ENCODE data around the gene GID8.

GID8 gene

DNA sequence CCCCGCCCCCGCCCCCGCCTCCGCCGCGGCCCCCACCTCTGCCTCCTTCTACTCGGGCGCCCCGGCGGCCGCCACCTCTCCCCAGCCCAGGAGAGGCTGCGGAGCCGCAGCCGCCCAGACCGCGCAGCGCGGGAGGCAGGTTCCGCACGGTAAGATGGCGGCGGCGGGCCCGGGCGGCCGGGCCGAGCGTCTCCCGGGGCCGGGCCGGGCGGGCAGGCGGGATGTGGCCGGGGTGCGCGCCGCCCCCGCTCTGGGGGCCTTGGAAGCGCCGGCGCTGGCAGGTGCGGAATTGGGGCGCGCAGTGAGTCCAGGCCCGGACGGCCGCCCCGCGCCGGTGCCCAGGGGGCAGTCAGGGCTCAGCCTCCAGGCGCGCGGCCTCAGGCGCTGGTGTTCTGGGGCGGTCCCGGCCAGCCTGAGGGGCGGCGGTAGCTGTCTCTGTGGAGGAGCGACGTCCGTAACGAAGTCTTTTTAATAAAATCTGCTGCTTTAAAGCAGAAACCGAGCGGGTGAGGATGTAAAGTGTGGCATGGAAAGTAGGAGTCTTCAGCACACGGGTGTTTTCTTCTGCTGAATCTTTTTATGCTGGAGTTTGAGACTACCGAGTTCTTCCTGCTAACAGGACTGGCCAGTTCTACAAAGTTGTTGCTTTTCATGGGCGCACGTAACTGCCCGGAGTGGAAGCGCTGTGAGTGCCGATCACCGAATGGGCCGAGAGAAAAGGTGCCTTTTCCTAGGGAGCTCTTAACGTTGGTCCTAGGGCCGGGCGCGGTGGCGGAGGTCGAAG, at the start of gene GID8:
Gene GID8 (plus strand): TSS at position 43 of the 784 bp plus-strand sequence. CDS start 3,356 bp downstream, outside the sequence.
- peak; percentile 62 for DNase-seq

DNA sequence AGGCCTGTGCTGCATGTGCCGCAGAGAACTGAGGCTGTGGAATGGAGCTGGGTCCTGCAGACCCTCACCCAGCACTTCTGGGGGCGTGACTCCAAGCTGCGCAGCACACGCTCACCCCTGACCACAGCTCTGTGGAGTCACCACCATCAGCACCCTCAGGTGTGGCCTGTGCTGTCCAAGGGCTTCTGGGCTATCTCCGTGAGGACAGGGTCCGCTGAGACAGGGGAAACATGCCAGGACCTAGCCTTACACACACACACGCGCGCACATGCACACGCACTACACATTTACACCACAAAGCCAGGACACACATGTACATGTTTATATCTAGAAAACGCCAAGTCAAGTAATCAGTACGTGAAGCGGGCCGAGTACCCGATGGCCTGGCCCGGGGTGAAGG, 49.5 kb upstream of the GID8 start:
- no peak for DNase-seq

GRCh38 chr20:62888910-62889309, 49.0 kb upstream of the GID8 start:
- DNase-seq = no peak

DNA sequence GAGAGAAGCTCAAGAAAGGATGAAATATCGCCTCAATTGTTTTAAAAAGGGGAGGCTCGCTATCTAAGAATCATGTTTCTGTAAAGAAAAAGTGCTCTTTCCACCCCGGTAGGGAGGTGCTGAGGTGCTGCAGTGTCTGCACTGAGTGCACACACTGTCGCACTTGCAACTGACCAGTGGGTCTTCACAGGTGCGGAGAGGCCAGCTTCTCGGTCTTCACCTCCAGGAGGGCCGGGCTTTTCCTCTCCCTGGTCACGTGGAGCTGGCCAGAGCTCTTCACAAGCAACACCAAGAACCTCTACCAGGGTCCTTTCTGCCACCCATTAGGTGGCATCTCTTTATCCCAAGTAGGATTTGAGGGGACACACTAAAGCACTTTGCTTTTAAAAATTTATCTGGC, 48.5 kb upstream of the GID8 start:
- DNase-seq = no peak

GRCh38 chr20:62889871-62890270, 48.1 kb upstream of the GID8 start:
- no peak for DNase-seq

DNA sequence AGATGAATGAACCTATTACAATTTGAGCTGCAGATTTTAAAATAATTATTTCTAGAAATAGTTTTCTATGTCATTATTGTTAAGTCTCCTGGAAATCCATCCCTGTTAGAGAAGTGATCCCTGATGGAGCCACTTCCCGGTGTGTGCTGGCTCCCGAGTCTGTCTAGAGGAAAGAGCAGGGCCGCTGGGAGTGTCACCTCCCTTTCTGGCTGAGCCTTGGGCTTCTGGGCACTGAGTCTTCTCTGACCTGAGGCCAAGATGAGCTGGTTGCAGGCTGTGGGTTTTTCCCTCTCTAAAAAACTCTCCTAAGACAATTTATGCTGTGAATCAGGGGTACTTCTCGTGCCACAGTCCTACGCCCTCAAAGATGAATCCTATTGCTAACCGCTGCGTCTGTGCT, 47.5 kb upstream of the GID8 start:
- DNase-seq = no peak

- no peak for DNase-seq
Measured at GRCh38 chr20:62891111-62891510, 46.8 kb upstream of the GID8 start.

DNA sequence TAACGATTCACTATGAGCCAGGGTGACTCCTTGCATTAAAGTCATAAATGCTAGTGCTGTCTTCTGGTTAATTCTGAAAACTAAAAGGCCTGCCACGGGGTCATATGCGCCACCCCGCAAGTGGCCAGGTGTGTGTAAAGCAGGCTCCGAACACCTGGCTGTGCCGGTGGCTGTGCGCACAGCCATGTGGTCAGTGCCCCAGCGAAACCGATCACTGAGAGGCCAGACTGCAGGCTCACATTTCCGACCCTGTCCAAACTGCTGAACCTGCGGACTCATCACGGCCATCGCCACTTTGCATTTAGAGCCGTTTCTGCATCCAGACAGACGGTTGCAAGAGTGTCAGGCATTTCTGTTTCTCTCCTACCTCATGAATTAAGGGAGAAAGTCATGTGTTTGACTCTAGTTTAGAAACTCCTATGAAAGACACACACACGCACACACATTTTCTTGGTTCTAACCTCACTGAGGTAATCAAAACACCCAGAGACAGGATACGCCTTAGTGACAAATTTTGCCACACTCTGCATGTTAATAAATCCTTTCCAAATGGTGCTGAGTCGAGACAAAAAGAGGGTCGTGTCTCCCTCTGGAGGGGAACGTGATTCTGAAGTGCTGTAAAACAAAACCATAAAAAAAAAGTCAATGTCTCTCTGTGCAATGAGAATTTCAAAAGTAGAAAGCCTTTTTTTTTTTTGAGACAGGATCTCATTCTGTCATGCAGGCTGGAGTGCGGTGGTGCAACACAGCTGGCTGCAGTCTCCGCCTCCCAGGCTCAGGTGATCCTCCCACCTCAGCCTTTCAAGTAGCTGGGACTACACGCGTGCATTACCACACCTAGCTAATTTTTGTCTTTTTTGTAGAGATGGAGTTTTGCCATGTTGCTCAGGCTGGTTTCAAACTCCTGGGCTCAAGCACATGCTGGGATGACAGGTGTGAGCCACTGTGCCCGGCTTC, 45.3 kb upstream of the GID8 start:
- DNase-seq = no peak

DNA sequence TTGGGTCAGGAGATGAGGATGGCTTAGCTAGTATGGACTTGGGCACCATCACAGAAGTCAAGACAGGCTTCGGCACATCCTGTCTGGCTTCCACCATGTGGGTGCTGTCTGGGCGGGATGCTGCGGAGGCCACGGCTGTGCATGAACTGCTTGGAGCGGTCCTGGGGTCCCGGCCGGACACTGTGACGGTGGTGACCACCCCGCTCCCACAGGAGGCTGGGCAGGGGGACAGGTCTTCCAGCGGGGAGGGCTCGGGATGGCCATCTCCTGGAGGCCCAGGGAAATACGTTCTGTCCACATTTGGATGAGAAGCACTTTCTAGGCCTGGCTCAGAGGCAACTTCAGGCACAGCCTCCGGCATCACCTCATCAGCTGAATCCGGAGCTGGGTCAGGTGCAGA, 44.2 kb upstream of the GID8 start:
- DNase-seq = no peak

DNA sequence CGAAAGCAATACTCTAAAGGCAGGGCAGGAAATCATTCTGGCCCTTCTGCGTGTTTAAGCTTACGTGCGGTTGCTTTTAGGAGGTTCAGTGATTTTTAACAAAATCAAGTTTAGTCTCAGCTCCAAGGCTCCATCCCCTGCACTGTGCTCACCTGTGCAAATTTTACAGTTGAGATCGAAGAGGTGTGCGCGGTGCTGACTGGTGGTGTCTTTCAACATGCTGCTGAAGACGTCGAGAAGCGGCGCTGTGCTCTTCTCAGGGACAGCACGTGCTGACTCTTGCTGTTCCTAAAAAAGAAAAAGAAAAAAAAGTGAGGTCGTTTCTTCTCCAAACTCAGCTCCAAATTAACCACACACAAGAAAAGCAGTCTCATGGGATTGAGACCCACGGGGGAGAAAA, 43.7 kb upstream of the GID8 start:
- no peak for DNase-seq

DNA sequence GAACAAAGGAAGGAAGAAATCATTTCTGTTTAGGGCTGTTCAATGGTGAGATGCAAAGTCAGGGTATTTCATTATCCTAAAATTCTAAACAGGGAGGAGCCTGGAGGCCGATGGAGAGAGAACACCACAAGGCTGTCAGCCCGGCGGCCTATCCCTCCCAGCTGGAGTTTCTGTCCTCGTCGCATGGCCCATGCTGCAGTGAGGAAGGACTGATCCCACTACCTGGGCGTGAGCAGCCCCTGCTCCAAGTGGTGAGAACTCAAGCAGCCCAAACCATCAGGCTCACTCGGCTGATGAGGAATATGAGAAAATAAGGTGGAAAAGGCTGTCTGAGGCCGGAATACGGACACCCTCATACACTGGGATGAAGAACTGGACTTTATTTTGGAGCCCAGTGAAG, 42.4 kb upstream of the GID8 start:
- DNase-seq = no peak

DNA sequence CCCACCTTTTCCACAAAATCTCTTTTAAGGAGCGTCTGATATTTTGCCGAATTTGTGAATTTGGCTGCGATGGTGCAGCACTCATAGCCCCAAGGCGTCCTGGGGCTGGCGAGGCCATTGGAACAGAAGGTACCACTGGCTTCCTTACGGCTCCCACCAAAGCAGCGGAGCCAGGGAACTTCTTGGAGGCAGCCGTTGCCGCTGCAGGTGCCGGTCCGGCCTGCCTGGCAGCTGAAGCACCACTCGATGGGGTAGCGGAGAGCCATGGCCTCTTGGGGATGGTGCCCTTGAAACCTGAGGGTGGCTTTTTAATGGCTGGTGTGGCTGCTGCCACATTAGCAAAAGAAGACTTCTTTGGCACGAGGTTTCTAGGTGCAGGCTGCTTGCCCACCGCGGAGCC, 41.4 kb upstream of the GID8 start:
- DNase-seq = no peak

DNA sequence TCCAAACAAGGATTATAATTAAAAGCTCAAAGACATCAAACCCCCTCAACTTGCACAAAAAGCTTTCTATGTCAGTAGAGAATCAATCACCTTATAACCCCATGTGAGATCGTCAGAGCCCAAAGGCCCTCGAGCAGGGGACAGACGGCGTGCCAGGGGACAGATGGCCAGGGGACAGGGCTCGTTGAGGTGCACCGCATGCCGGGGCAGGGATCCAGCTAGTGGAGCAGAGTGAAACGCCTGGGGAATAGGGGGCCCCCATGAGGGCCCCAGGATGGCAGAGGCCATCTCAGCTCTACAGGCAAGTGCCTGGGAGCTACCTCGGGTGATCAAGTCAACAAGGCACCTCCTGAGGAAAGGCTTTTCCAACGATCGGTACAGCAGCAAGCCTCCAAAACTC, 40.3 kb upstream of the GID8 start:
- no peak for DNase-seq

DNA sequence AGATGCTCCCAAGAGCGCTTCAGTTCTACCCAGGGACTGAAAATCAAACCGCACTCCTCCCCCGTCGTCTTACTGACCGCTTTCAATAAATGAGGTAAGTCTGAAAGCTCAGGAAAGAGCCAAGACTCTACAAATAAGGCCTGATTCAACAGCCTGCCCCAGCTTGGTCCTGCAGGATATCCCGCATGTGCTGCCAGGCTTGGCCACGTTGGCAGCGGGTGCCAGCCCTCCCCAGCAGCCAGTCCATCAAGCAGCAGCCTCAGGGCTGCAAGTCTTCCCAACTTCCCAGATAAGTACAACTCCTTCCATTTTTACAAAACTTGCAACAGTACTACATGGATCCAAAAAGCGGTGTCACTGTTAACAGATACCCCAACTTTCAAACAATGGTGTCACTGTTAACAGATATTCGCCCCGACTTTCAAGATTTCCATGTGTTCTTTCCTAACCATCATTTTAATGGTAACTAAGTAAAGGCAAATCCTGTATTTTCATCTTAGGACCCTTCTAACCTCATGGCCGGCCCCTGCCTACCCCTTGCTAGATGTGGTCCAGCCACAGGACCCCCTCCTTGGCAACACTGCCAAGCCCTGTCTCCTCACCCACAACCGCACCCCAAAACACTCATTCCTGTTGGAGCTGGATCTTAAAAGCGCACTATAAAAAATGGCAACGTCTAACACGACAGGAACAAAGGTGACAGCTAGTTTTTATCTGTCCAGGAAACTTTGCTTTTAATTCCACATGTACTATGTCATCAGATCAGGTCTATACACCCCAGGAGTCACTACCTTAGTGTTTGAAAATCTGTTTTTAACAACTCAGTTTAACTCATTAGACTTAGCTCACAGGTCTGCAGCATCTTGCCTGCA, 39.6 kb upstream of the GID8 start:
- DNase-seq = peak; percentile 40

DNA sequence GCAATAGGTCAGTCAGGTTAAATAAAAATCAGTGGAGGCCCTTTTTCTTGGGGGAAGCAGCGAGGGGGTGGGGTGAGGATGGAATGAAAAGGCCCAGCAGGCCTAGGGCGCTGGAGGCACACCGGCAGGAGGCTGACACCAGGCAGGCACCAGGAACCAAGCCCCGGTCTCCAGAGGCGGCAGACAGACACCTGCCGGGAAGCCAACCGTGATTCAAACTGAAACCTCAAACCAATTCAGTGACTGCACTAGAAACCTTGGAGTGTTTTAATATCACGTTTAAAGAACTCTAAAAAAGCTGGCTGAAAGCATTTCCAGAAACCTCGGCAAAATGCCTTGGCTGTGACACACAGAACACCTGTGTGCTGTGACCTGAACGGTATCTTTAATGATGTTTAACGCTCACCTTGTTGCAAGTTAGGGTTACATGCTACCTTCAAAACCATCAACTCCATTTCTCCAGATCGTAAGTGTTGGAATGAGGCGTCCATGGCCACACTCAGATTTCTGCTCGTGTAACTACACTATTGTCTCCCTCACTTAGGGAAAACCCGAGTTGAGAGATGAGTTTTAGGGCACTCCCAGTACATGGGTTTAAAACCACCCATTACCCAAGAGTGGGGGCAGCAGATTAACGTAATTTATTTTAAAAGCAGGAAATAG, 38.8 kb upstream of the GID8 start:
- DNase-seq = no peak

DNA sequence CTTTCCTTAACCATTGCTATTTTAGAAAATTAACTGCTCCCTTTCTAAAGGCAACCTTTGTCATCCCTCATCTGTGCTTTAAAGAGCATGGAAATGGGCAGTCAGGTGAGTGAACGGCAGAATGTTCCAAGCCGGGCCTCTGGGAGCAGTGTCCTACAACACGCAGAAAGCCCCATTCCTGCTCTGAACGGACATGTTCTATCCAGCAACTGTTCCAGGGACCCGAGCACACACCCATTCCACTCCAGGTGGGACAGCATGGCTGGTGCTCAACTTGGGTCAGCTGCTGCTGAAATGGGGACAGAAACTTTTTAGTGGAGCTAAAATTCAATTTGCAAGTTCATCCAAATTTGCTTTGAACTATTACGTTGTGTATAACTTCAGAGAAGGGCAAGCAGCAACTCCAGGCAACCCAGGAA, 38.3 kb upstream of the GID8 start:
- DNase-seq = no peak

- DNase-seq = peak; percentile 84
Measured at GRCh38 chr20:62900052-62900691, 37.8 kb upstream of the GID8 start.

GRCh38 chr20:62900692-62901584, 37.0 kb upstream of the GID8 start:
- no peak for DNase-seq

DNA sequence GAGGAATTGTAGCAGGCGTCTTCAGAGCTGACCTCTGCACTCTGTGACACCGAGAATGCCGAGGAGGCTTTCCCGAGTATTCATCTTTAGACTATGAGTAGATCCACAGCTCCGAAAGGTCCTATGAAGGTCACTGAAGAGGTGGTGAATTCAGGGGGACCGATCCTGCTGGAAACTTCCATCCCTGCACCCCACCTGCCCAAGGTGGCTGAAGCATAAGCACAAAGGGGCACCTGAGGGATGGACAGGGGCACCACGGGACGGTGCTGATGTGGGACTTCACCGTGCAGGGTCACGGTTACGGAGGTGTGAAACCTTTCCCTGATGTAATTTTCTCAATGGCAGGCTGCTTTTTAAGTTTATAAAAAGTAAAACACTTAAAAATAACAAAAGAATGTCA, 36.1 kb upstream of the GID8 start:
- DNase-seq = no peak

- DNase-seq = no peak
Measured at GRCh38 chr20:62902926-62903615, 34.9 kb upstream of the GID8 start.
